Activated CD4-positive, alpha-beta T cell treated with anti-CD3 and anti-CD28 coated beads for 48 hours (primary cell): Measurements from ENCODE around the gene RRM1.
"Not testable (repeated sequence)": the region's sequence is repeated elsewhere in the genome, so short reads cannot be mapped to it uniquely, and the experiment has no call there.

Experiments used
- DNase-seq: peaks from one replicate; pipeline ENCODE4 v3.0.0-alpha.2; 2020

The RRM1 gene

DNA sequence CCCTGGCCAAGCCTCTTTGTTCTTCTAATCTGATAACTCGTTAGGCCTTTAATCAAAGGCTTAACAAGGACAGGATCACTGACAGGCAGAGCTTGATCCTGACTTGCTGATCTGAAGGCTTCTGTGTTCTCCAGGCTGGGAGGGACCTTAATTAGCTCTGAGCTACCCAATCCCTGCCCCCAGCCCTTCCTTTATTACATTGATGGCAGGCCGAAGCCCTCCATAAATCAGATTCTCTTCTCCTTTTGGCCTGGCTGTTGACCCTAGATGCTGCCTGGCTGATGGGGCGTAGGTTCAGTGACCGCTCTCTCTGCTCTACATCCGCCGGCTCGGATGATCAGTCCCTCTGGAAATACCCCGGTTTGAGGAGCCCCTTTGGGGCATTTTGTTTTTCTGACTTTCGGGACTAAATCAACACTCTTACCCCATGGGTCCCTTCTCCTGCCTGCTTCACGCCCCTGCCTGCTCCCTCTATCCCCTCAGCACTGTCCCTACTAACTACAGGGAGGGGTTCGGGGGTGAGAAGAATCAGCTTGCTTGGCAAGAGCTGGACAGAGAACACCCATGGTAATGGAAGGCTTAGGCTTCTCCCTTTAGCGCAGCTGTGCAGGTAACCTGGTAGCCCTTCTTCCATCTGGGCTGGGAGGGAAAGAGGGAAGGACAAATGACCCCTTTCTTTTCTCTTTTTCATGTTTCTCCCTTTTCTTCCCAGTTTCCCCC lies 10.0 kb upstream of the RRM1 start:
- DNase-seq: no peak

DNA sequence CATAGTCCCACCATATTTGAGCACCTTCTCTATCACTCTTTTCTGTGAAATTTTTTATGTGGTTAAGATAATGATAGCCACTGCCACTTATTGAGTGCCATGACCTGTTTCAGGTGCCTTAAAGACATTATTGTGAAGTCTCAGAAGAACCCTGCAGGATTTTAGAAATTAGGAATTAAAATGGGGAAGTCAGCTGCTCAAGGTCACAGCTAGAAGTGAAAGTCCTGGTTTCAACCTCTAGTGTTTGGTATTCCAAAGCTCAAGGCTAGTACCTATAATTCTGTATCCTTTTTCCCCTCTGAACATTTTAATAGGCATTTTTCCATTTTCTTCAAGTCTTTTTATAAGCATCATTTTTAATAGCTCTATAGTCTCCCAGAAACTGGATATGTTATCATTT lies 9.0 kb upstream of the RRM1 start:
- DNase-seq: no peak

DNA sequence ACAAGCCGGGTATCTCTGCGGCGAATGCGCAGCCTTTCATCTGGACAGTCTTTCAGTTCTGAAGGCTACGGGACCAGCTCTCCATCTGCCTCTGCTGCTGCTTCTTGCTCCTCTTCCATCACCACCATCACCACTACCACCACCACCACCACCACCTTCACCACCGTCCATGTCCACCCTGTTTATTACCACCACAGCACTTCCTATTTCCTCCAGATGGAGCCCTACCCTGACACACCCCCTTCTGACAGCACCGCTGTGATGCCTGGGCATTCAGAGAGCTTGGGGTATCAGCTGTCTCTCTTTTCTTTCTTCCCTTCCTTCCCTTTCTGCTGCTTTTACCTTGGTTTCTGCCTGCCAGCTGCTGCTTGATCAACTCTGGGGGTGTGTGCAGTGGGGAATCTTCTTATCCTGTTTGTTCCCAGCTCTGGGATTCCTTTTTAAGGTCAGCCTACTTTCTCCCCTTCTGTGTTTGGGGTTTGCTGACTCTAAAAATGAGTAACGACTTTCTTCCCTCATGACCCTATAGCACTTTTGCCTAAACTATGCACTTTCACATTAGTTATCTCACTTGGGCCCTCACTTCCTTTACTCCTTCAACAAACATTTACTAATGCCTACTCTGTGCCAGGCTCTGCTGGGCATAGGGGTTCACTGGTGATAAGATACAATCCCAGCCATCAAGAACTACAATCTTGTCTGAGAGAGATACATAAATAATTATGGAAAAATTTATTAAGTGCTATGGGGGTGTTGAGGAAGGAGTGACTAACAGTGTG lies 7.8 kb upstream of the RRM1 start:
- no peak for DNase-seq

DNA sequence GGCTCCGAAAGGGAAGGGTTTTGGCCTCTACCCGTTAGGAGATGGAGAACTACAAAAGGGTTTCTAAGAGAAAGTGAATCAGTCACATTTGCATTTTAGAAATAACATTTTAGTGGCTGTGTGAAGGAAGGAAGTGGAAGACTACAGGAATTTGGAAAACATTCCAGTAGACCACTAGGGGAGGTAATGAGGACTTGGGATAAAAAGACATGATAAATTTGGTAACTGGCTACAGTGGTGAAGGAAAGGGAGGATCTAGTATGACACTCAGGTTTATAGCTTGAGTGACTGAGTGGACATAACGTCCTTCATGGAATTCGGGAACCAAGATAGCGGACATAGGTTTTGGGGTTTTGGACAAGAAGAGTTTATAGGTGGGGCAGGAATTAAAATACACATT lies 7.0 kb upstream of the RRM1 start:
- no peak for DNase-seq

DNA sequence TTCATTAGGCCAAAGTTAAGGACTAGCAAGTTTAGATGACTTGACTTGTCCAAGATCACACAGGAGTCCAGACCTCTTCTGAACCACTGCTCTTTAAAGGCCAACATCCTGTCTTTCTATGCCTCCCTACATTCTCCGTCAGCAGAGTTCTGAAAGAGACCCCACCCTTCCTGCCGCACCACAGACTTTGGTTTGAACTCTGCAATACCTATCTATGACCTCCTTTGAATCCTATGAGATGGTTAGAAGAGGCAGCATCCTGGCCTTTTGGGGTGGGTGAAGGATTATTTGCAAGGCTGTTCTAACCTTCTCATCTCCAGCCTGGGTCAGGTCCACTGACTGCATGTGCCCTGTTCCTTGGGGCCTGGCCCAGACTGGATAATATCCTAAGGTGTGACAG lies 4.3 kb upstream of the RRM1 start:
- DNase-seq: no peak

DNA sequence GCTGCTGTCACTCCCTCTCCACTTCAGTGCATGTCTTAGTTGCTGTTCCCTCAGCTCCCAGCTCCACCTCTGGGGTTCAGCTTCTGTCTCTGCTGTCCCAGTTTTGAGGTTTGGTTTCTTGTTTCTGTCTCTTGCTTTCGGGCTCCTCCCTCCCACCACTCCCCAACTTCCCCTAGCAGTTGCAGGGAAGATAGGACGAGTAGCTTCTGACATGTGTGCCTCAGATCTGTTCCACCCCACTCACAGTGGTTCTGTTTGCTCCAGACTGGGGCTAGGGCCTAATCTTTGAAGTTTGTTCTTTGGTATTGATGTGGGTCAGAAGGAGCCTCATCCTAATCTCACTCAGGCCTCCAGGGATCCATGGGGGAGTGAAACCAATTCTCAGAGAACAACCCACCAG lies 2.6 kb upstream of the RRM1 start:
- DNase-seq: no peak

DNA sequence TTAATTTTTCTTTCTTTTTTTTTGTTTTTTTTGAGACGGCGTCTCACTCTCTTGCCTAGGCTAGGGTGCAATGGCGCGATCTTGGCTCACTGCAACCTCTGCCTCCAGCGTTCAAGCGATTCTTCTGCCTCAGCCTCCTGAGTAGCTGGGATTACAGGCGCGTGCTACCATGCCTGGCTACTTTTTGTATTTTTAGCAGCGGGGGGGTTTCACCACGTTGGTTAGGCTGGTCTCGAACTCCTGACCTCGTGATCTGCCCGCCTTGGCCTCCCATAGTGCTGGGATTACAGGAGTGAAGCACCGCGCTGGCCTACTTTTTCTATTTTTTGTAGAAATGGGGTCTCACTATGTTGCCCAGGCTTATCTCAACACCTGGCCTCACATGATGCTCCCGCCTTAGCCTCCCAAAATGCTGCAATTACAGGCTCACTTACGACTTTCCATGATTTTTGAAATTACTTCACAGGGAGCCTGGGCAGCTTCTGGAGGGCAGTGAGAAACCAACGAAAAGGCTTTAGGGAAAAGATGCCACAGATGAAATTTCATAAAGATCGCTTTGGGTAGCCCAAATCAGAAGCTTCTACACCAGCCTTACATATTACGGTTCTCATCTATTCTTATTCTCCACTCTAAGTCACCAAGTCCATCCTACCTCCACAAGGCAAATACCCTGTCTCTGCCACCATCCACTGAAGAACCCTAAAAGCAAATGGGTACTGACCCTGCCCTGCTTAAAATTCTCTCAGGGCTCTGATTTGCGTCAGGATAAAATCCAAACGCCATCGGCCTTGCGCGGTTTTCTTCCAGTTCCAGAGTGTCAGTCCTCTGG lies 866 bp upstream of the RRM1 start:
- no peak for DNase-seq

DNA sequence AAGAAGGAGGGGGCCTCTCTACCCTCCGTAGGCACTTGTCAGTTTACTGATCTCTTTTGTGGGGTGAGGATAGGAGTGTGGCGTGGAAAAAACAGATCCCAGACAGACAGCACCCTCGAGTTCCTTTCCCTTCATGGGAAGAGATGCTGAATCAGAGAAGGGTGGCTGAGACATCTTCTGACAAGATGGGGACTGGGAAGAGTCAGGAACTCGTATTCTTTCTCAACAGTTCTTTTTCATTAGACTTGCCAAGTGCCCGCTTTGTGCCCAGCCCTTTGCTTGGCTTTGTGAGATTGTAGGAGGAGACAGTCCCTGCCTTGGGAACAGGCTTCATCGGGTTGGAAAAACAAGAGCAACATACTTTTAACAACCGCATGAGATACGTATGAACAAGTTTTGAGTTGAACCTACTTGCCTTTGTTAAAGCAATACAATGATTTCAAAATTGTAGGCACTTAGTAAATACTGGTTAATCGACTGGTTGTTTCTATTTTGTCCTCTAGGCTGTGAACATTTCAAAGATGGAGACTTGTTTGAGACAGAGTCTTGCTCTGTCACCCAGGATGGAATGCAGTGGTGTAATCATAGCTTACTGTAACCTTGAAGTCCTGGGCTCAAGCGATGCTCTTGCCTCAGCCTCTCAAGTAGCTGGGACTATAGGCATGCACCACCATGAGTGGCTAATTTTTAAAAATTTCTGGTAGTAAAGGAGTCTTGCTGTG lies 1.1 kb downstream of the RRM1 start:
- DNase-seq: no peak

DNA sequence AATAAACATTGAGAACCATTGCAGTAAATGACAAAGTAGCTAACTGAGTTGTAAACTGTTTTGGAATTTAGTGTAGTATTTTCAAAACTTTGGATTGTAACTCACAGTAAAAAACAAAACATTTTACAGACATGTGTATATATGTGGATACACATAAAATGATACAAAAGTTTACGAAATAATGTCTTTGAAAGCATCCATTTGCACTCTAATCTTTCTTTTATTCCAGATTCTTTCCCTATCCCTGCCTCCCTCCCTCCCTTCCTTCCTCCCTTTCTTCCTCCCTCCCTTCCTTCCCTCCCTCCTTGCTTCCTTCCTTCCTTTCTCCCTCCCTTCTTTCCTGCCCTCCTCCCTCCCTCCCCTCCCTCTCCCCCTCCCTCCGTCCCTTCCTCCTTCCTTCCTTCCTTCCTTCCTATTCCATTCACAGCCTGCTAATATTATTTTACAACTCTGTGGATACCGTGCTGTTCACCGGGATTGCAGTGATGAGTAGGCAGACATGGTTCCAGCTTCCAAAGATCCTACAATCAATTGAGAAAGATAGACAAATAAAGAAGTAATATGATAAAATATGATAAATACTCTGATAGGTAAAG lies 3.5 kb downstream of the RRM1 start:
- no peak for DNase-seq

DNA sequence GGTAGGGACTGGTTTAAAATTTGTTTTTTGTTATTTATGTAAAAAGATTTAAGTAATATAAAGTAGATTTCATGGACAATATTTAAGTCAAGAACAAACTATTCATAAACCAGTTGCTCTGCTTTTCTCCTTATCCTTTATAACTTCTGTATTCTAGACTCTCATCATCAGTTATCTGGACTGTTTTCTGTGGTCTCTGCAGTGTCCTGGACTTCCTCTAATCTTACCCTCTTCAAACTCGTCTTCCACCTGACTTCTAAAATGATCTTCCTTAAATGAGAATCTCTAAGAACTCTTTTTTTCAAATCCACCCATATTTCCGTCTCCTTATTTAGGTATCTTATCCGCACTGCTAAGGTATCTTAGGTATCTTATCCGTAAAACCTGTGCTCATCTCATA lies 8.1 kb downstream of the RRM1 start:
- DNase-seq: no peak

DNA sequence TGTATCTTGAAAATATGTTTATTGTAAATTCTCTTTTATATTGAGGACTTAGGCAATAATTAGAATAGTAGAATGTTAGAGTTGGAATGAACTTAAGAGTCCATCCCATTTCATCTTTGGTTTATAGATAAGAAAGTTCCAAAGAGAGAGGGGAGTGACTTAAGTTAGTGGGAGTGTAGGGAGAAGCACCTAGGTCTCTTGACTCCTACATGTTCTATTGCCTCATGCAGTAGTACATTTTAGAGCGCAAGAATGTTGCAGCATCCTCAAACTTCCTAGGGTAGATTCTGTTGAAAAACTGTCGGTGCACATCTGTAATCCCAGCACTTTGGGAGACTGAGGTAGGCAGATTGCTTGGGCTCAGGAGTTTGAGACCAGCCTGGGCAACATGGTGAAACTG lies 8.7 kb downstream of the RRM1 start:
- no peak for DNase-seq

DNA sequence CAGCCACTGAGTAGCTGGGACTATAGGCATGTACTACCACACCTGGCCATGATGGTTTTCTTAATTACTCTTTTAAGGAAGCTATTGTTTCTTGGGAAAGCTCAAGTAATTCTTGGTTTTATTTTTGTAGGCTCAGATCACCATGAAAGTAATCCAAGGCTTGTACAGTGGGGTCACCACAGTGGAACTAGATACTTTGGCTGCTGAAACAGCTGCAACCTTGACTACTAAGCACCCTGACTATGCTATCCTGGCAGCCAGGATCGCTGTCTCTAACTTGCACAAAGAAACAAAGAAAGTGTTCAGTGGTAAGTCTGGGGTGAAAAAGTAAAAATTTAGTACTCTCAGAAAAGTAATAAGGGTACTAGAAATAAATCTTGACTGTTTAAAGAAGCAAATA lies 11.3 kb downstream of the RRM1 start:
- DNase-seq: no peak

DNA sequence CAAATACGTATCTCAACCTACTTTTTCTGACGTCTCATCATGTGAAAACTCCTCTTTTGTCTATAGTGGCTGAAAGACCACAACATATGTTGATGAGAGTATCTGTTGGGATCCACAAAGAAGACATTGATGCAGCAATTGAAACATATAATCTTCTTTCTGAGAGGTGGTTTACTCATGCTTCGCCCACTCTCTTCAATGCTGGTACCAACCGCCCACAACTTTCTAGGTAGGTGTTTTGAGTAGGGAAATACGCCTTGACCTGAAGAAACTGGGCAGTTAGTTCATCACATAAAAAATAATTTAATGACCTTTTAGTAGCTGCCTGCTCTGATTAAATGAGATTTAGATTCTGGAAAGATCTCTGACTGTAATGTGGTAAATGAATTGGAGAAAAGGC lies 17.2 kb downstream of the RRM1 start:
- no peak for DNase-seq

DNA sequence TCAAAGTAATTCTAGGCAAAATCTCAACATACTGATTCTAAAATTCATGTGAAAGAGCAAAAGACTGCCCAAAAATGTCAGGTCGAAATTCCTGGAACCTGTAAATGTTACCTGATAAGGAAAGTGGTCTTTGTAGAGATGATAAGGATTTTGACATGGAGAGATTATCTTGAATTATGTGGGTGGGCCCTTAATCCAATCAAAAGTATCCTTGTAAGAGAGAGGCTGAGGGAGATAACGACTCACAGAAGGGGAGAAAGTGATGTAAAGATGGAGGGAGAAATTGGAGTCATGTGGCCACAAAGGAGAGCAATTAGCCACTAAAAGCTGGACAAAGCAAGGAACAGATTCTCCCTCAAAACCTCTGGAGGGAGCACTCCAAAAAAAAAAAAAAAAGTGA lies 20.5 kb downstream of the RRM1 start:
- no peak for DNase-seq

DNA sequence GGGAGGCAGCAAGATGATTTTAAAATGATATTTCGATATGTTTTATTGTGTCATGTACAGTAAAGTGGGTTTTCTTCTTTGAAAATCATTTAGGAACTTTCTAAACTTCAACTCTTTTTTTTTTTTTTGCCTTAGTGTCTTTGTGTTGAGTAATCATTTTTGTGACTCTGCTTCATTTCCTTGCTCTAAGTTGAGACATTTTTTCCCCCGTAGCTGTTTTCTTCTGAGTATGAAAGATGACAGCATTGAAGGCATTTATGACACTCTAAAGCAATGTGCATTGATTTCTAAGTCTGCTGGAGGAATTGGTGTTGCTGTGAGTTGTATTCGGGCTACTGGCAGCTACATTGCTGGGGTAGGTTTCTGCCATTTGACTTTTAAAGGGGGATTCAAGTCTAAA lies 23.5 kb downstream of the RRM1 start:
- DNase-seq: no peak

DNA sequence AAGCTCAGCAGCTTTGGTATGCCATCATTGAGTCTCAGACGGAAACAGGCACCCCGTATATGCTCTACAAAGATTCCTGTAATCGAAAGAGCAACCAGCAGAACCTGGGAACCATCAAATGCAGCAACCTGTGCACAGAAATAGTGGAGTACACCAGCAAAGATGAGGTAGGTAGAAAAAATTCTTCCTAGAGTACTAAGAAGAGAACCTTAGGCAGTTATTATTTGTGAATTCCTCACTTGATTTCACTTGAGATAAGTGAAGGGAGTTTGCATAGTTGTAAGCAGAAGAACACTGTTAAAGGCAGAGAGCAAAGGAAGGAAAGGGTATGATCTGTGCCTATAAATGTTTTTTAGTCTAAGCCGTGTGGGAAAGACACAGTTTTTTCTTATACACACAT lies 28.6 kb downstream of the RRM1 start:
- DNase-seq: no peak

DNA sequence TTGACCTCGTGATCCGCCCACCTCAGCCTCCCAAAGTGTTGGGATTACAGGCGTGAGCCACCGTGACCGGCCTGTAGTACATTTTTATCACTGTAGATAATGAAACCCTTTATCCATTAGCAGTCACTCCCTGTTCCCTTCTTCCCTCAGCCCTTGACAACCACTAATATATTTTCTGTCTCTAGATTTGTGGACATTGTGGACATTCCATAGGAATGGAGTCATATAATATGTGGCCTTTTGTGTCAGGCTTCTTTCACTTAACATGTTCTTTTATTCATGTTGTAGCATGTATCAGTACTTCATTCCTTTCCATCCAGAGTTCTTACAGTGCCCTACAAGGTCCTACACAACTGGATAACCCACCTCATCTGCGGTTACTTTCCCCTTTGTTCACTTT lies 30.5 kb downstream of the RRM1 start:
- DNase-seq: no peak

DNA sequence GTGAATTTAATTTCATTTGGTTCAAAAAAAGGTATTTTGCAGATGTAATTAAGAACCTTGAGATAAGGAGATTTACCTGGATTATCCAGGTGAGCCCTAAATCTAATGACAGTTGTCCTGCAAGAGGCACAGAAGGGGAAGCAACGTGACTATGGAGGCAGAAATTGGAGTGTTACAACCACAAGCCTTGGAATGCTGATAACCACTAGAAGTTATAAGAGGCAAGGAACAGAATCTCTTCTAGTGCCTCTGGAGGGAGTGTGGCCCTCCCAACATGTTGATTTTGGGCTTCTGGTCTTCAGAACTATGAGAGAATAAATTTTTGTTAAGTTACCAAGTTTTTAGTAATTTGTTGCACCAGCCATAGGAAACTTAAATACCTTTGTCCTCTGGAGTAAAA lies 32.8 kb downstream of the RRM1 start:
- DNase-seq: no peak

DNA sequence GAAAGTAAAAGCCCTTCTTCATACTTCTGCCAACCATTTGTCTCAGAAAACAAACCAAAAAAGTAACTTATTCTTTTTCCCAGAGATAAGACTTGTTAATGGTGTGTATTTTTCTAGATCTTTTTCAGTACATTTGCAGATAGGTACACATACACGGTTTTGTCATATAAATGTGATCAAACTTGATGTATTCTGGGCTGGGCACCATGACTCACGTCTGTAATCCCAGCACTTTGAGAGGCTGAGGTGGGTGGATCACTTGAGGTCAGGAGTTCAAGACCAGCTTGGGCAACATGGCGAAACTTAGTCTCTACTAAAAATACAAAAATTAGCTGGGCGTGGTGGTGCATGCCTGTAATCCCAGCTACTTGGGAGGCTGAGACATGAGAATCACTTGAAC lies 35.6 kb downstream of the RRM1 start:
- DNase-seq: not testable (repeated sequence)

DNA sequence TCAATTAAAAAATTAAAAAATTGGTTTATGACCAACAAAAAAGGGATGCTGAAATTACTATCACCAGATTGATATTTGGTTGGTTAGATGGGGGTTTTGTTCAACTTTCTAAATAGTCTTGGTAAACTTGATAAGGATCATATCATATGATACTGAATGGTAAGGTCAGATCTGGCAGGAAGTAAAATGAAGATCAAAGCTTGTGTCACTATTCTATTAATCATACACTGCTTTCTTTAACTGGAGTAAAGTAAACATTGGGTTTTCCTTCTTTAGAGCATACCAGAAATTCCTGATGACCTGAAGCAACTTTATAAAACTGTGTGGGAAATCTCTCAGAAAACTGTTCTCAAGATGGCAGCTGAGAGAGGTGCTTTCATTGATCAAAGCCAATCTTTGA lies 40.2 kb downstream of the RRM1 start:
- no peak for DNase-seq

DNA sequence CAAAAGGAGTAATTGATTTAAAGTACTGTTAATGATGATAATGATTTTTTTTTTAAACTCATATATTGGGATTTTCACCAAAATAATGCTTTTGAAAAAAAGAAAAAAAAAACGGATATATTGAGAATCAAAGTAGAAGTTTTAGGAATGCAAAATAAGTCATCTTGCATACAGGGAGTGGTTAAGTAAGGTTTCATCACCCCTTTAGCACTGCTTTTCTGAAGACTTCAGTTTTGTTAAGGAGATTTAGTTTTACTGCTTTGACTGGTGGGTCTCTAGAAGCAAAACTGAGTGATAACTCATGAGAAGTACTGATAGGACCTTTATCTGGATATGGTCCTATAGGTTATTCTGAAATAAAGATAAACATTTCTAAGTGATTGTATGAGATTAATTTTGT lies 43.9 kb downstream of the RRM1 start:
- DNase-seq: no peak

DNA sequence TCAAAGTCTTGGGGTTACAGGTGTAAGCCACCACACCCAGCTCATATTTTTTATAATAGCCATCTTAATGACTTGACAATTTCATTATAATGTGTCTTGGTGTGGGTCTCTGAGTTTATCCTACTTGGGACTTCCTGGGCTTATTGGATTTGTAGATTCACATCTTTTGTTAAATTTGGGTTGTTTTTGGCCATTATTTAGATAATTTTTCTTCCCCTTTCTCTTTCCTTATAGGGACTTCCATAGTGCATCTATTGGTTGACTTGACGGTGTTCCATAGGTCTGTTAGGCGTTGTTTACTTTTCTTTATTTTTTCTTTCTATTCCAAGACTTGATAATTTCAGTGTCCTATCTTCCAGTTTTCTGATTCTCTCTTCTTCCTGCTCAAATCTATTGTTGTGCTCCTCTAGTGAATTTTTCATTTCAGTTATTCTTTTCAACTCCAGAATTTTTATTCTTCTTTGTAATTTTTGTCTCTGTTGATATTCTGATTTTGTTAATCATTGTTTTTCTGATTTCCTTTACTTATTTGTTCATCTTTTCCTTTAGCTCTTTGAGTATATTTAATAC lies 45.6 kb downstream of the RRM1 start:
- DNase-seq: no peak
